ENCODE data around the gene FOXP1.
A peak's percentile ranks its signal among the peaks of the same experiment; 100 is the strongest.

GRCh38 chr3:71254281-71255057 lies 329.1 kb downstream of the FOXP1 start:
- no peak for TF ChIP-seq CTCF (IDR thresholded peaks at IDR 0.05)
- no peak for TF ChIP-seq EP300 (IDR thresholded peaks at IDR 0.05)
- peak in 2 of 3 donors; percentile 23 to 51 for TF ChIP-seq POLR2AphosphoS5 (IDR thresholded peaks at IDR 0.05)
- no peak for TF ChIP-seq POLR2A (IDR thresholded peaks at IDR 0.05)
